ENCODE data around the gene CIPC. TPM values are rescaled to one million over a fixed set of nuclear protein-coding genes. Genes with fewer than 3 reads are reported as not detected.

The CIPC gene
- total RNA-seq, 1 donor from 2014 or later = 22.5 TPM

- Histone ChIP-seq H3K27ac (no peak overlapping the region), H3K4me2 (no peak overlapping the region), H3K4me3 (no peak overlapping the region), H3K9me3 (ENCODE audit: low read depth) (no peaks in the 10 kb centered on the region), H3F3A (ENCODE audit: low read depth) (no peaks in the 10 kb centered on the region), H4K20me1 (ENCODE audit: low read depth) (peaks cover 20% of the 10 kb centered on the region), H3K79me2 (ENCODE audit: low read depth) (no peaks in the 10 kb centered on the region), H3K4me1 (no peaks in the 10 kb centered on the region), H2AFZ (replicated peaks) (no peak overlapping the region), H3K9ac (no peak overlapping the region), H3K27me3 (peaks cover 37% of the 10 kb centered on the region), H3K36me3 (no peaks in the 10 kb centered on the region)
- Mint-ChIP-seq H3K27ac (no peak overlapping the region), H3K27me3 (ENCODE audit: insufficient read depth, low read depth) (peaks cover 14% of the 10 kb centered on the region), H3K9me3 (no peaks in the 10 kb centered on the region), H3K4me1 (no peaks in the 10 kb centered on the region), H3K36me3 (no peaks in the 10 kb centered on the region), H3K4me3 (no peak overlapping the region)
- TF ChIP-seq EZH2 (IDR thresholded peaks at IDR 0.05) = no peak
- no peak for TF ChIP-seq EZH2phosphoT487 (IDR thresholded peaks at IDR 0.05)
- no peak for TF ChIP-seq CTCF (IDR thresholded peaks at IDR 0.05)
- DNase-seq (ENCODE audit: low spot score) = no peak
Measured at GRCh38 chr14:77131206-77131605, 33.1 kb downstream of the CIPC start.

- H3K79me2 ChIP-seq (ENCODE audit: low read depth) = no peaks in the 10 kb centered on the region
- Mint-ChIP-seq H3K27ac (no peak overlapping the region), H3K36me3 (no peaks in the 10 kb centered on the region), H3K4me3 (no peak overlapping the region), H3K27me3 (ENCODE audit: insufficient read depth, low read depth) (peaks cover 14% of the 10 kb centered on the region), H3K4me1 (no peaks in the 10 kb centered on the region), H3K9me3 (no peaks in the 10 kb centered on the region)
- peaks cover 32% of the 10 kb centered on the region for H3K27me3 ChIP-seq
- TF ChIP-seq EZH2 (IDR thresholded peaks at IDR 0.05) = no peak
- peak; percentile 7 for TF ChIP-seq CTCF (IDR thresholded peaks at IDR 0.05)
- no peak for TF ChIP-seq EZH2phosphoT487 (IDR thresholded peaks at IDR 0.05)
- no peaks in the 10 kb centered on the region for H3F3A ChIP-seq (ENCODE audit: low read depth)
- no peaks in the 10 kb centered on the region for H3K4me1 ChIP-seq
- H3K4me2 ChIP-seq = no peak overlapping the region
- H3K36me3 ChIP-seq = no peaks in the 10 kb centered on the region
- H3K27ac ChIP-seq = no peak overlapping the region
- no peaks in the 10 kb centered on the region for H3K9me3 ChIP-seq (ENCODE audit: low read depth)
- H3K4me3 ChIP-seq = no peak overlapping the region
- no peak overlapping the region for H3K9ac ChIP-seq
- H2AFZ ChIP-seq (replicated peaks) = no peak overlapping the region
- peaks cover 20% of the 10 kb centered on the region for H4K20me1 ChIP-seq (ENCODE audit: low read depth)
- no peak for DNase-seq (ENCODE audit: low spot score)
Measured at GRCh38 chr14:77131871-77132486, 33.9 kb downstream of the CIPC start.

GRCh38 chr14:77133720-77134338 lies 35.8 kb downstream of the CIPC start:
- H2AFZ ChIP-seq (replicated peaks) = no peak overlapping the region
- no peaks in the 10 kb centered on the region for H3F3A ChIP-seq (ENCODE audit: low read depth)
- H3K9me3 ChIP-seq (ENCODE audit: low read depth) = no peaks in the 10 kb centered on the region
- H3K4me2 ChIP-seq = no peak overlapping the region
- H4K20me1 ChIP-seq (ENCODE audit: low read depth) = peaks cover 20% of the 10 kb centered on the region
- H3K36me3 ChIP-seq = no peaks in the 10 kb centered on the region
- Mint-ChIP-seq H3K4me3 (no peak overlapping the region), H3K36me3 (no peaks in the 10 kb centered on the region), H3K4me1 (peaks cover 2% of the 10 kb centered on the region), H3K27me3 (ENCODE audit: insufficient read depth, low read depth) (peaks cover 20% of the 10 kb centered on the region), H3K9me3 (no peaks in the 10 kb centered on the region), H3K27ac (no peak overlapping the region)
- no peak overlapping the region for H3K4me3 ChIP-seq
- H3K27me3 ChIP-seq = peaks cover 48% of the 10 kb centered on the region
- no peak overlapping the region for H3K9ac ChIP-seq
- peak; percentile 95 for DNase-seq (ENCODE audit: low spot score)
- no peak overlapping the region for H3K27ac ChIP-seq
- no peaks in the 10 kb centered on the region for H3K4me1 ChIP-seq
- TF ChIP-seq EZH2 (IDR thresholded peaks at IDR 0.05) (no peak), CTCF (IDR thresholded peaks at IDR 0.05) (peak; percentile 16)
- no peaks in the 10 kb centered on the region for H3K79me2 ChIP-seq (ENCODE audit: low read depth)

All from neural progenitor cell (in vitro differentiated cells).